HepG2 (cell line): ENCODE results near the gene PIKFYVE. TPM values are rescaled to one million over a fixed set of nuclear protein-coding genes. Genes with fewer than 3 reads are reported as not detected.

Experiments
- ATF1 ChIP-seq: IDR thresholded peaks from 2 replicates; pipeline ENCODE4 v1.6.1; 2016; ENCODE audit warnings: mild to moderate bottlenecking, control low read depth
- BHLHE40 ChIP-seq: IDR thresholded peaks from 2 replicates; pipeline ENCODE4 v1.6.1; 2011; ENCODE audit warnings: low read length, improper control_type of control experiment
- CSRNP1 ChIP-seq: sonication (generic); formaldehyde crosslinking; IDR thresholded peaks from 2 replicates; pipeline ENCODE4 v1.8.1; 2023; ENCODE audit warnings: mild to moderate bottlenecking, missing genetic modification reagents
- CSRNP2 ChIP-seq: sonication (generic); formaldehyde crosslinking; conservative IDR thresholded peaks from 2 replicates; pipeline ENCODE4 v1.8.0; 2022; ENCODE audit warnings: low read depth, missing genetic modification reagents
- FUBP1 ChIP-seq: sonication (generic); formaldehyde crosslinking; IDR thresholded peaks from 2 replicates; pipeline ENCODE4 v1.5.1; 2020; ENCODE audit warnings: missing genetic modification reagents, mild to moderate bottlenecking, borderline replicate concordance
- JUND ChIP-seq: sonication (generic); formaldehyde crosslinking; IDR thresholded peaks from 2 replicates; pipeline ENCODE4 v1.8.0; 2022; ENCODE audit warnings: mild to moderate bottlenecking, missing genetic modification reagents
- KDM4B ChIP-seq: sonication (generic); formaldehyde crosslinking; IDR thresholded peaks from 2 replicates; pipeline ENCODE4 v1.4.0; 2020; ENCODE audit warnings: missing genetic modification reagents
- NPAS2 ChIP-seq: sonication (generic); formaldehyde crosslinking; IDR thresholded peaks from 2 replicates; pipeline ENCODE4 v1.8.0; 2022; ENCODE audit warnings: mild to moderate bottlenecking, missing genetic modification reagents, borderline replicate concordance
- PAF1 ChIP-seq: IDR thresholded peaks from 2 replicates; pipeline ENCODE4 v1.6.1; 2016; ENCODE audit warnings: missing genetic modification reagents, missing compliant biosample characterization
- SPEN ChIP-seq: sonication (generic); formaldehyde crosslinking; IDR thresholded peaks from 2 replicates; pipeline ENCODE4 v1.5.1; 2020; ENCODE audit warnings: low read depth, mild to moderate bottlenecking, missing genetic modification reagents
- SRF ChIP-seq: IDR thresholded peaks from 2 replicates; pipeline ENCODE4 v1.6.1; 2011; ENCODE audit warnings: mild to moderate bottlenecking, low read depth, low read length, moderate library complexity
- THRA ChIP-seq: sonication (generic); formaldehyde crosslinking; IDR thresholded peaks from 2 replicates; pipeline ENCODE4 v1.4.0; 2020; ENCODE audit warnings: missing genetic modification reagents, borderline replicate concordance
- ZBTB1 ChIP-seq: sonication (generic); formaldehyde crosslinking; IDR thresholded peaks from 2 replicates; pipeline ENCODE4 v1.4.0; 2020; ENCODE audit warnings: missing genetic modification reagents, borderline replicate concordance
- ZFP91 ChIP-seq: sonication (generic); formaldehyde crosslinking; IDR thresholded peaks from 2 replicates; pipeline ENCODE4 v1.9.0; 2022; ENCODE audit warnings: missing genetic modification reagents, mild to moderate bottlenecking, borderline replicate concordance
- ZFX ChIP-seq: sonication (generic); formaldehyde crosslinking; IDR thresholded peaks from 2 replicates; pipeline ENCODE4 v1.4.0; 2020; ENCODE audit warnings: mild to moderate bottlenecking, low read depth, missing genetic modification reagents, moderate library complexity
- ZMYM3 ChIP-seq: sonication (generic); formaldehyde crosslinking; IDR thresholded peaks from 2 replicates; pipeline ENCODE4 v1.5.1; 2020; ENCODE audit warnings: mild to moderate bottlenecking, missing genetic modification reagents
- ZNF253 ChIP-seq: sonication (generic); formaldehyde crosslinking; IDR thresholded peaks from 2 replicates; pipeline ENCODE4 v1.8.0; 2022; ENCODE audit warnings: mild to moderate bottlenecking, missing genetic modification reagents, borderline replicate concordance
- ZNF737 ChIP-seq: sonication (generic); formaldehyde crosslinking; IDR thresholded peaks from 2 replicates; pipeline ENCODE4 v1.5.0; 2020; ENCODE audit warnings: missing genetic modification reagents, mild to moderate bottlenecking, borderline replicate concordance
- ZNF768 ChIP-seq: sonication (generic); formaldehyde crosslinking; IDR thresholded peaks from 2 replicates; pipeline ENCODE4 v1.4.0; 2020; ENCODE audit warnings: missing genetic modification reagents
- ZNF879 ChIP-seq: sonication (generic); formaldehyde crosslinking; IDR thresholded peaks from 2 replicates; pipeline ENCODE4 v1.8.1; 2023; ENCODE audit warnings: missing genetic modification reagents
- ZSCAN12 ChIP-seq: sonication (generic); formaldehyde crosslinking; IDR thresholded peaks from 2 replicates; pipeline ENCODE4 v1.9.0; 2021; ENCODE audit warnings: mild to moderate bottlenecking, missing genetic modification reagents
- polyA plus RNA-seq, 8 experiments: library from polyadenylated mRNA; depleted of rRNA in 3 of 8; stranded (reverse) in 7 of 8; unstranded in 1 of 8; fragments of >200 nt; fragmentation: Illumina TruSeq in 4 of 8; extraction: Trizol in 4 of 8; gene quantifications; 2 replicates each; pipeline versions ENCODE4 v1.2.1 to v1.2.3, GENCODE V29; 2011 to 2016; ENCODE audit warnings: low read depth in 4 of 8, missing spikeins in 1 of 8, mixed read lengths in 1 of 8; ENCODE audit not compliant: insufficient read depth in 1 of 8
- total RNA-seq, 5 experiments: library from RNA; depleted of rRNA; stranded (reverse); fragments of >200 nt; fragmentation: Illumina TruSeq; extraction: Trizol; gene quantifications; 2 replicates each; pipeline ENCODE4 v1.2.3, GENCODE V29; 2016; ENCODE audit warnings: low read depth in 1 of 5

The PIKFYVE gene
- total and polyA plus RNA-seq, 2 of the 13 experiments (the other 11 are each of a cell fraction or from before 2014, with no cell fraction given): 20.2 to 21.7 TPM

- TF ChIP-seq ZNF253 (CRISPR knock-in tag): no peak
- 0 out of 2 replicates have a peak, but pooled peaks have one; percentile 38 for TF ChIP-seq CSRNP1 (CRISPR knock-in tag)
- TF ChIP-seq CSRNP2 (CRISPR knock-in tag): no peak
- no peak for TF ChIP-seq THRA (CRISPR knock-in tag)
- TF ChIP-seq JUND (CRISPR knock-in tag): no peak
- TF ChIP-seq SRF: no peak
- no peak for TF ChIP-seq ZBTB1 (CRISPR knock-in tag)
- no peak for TF ChIP-seq ZNF768 (CRISPR knock-in tag)
- no peak for TF ChIP-seq ATF1 (CRISPR knock-in tag)
- no peak for TF ChIP-seq NPAS2 (CRISPR knock-in tag)
- no peak for TF ChIP-seq KDM4B
- TF ChIP-seq ZSCAN12 (CRISPR knock-in tag): no peak
- TF ChIP-seq ZFX: no peak
- TF ChIP-seq BHLHE40: no peak
- 0 out of 2 replicates have a peak, but pooled peaks have one; percentile 26 for TF ChIP-seq ZMYM3 (CRISPR knock-in tag)
- no peak for TF ChIP-seq SPEN (CRISPR knock-in tag)
- TF ChIP-seq ZNF737 (CRISPR knock-in tag): 0 out of 2 replicates have a peak, but pooled peaks have one; percentile 61
- no peak for TF ChIP-seq ZNF879 (CRISPR knock-in tag)
- no peak for TF ChIP-seq ZFP91 (CRISPR knock-in tag)
- no peak for TF ChIP-seq FUBP1 (CRISPR knock-in tag)
- no peak for TF ChIP-seq PAF1 (CRISPR knock-in tag)
These were observed 26.1 kb upstream of the PIKFYVE start (continued) for GRCh38 chr2:208239770-208240493.
